ENCODE measurements around the gene CACYBP.

GRCh38 chr1:174995916-174996315, 3.8 kb upstream of the CACYBP start:
- TF ChIP-seq REST (IDR thresholded peaks at IDR 0.05; ENCODE audit: insufficient read depth in 1 of 2, low read depth in 2 of 2, low read length in 1 of 2) (no peak), CTCF (IDR thresholded peaks at IDR 0.05) (no peak), POLR2AphosphoS5 (IDR thresholded peaks at IDR 0.05; ENCODE audit: low read depth, low read length) (no peak), TCF7L2 (IDR thresholded peaks at IDR 0.05; ENCODE audit: low read depth, low read length) (no peak), SIN3A (IDR thresholded peaks at IDR 0.05; ENCODE audit: borderline replicate concordance, insufficient read depth, low read depth, low read length) (no peak)

Data from Panc1 (cell line).